B cell (primary cell): ENCODE measurements around the gene VSTM5. TPM values are rescaled to one million over a fixed set of nuclear protein-coding genes. Genes with fewer than 3 reads are reported as not detected.

Experiments used
- ATAC-seq: fragments of 200-7000 bp; cut with Tn5 transposase; one replicate; pipeline ENCODE4 v1.10.0; 2021; ENCODE audit warnings: low read depth, mild to moderate bottlenecking, moderate number of reproducible peaks, moderate library complexity
- CTCF ChIA-PET: fragments of 350-600 bp; sonication (Branson Sonifier 250); formaldehyde crosslinking; loops from one replicate; lab custom pipeline; 2021; ENCODE audit warnings: antibody characterized with exemption, inconsistent platforms; lab: Charles Lee
- POLR2A ChIA-PET: fragments of 350-600 bp; sonication (Branson Sonifier 250); formaldehyde crosslinking; loops from one replicate; lab custom pipeline; 2021; ENCODE audit warnings: antibody characterized with exemption; lab: Charles Lee
- DNase-seq: peaks from one replicate; pipeline ENCODE4 v3.0.0; 2013
- H2AFZ ChIP-seq: 2 replicates; pipeline ENCODE4 v1.6.1; 2012; ENCODE audit warnings: mild to moderate bottlenecking, low read depth, low read length; ENCODE audit not compliant: insufficient read depth, poor library complexity, severe bottlenecking
- H3K27ac ChIP-seq, 2 donors: 1 replicate in 1 of 2; 2 replicates in 1 of 2; pipeline ENCODE4 v1.5.1; 2012 to 2013; ENCODE audit warnings: low read length in 2 of 2, mild to moderate bottlenecking in 2 of 2, moderate library complexity in 1 of 2
- H3K27me3 ChIP-seq, 4 experiments: fragments of 200-600 bp in 1 of 4; sonication (generic) in 1 of 4; replicated peaks in 1 of 4; 1 replicate in 2 of 4; 2 replicates in 2 of 4; pipeline versions ENCODE4 v1.6.1 to v1.7.0; 2013 to 2016; ENCODE audit warnings: low read length in 3 of 4, mild to moderate bottlenecking in 2 of 4, mixed read lengths in 1 of 4, moderate library complexity in 1 of 4; ENCODE audit not compliant: insufficient read depth in 4 of 4, control insufficient read depth in 3 of 4; ENCODE audit errors: control extremely low read depth in 1 of 4
- H3K36me3 ChIP-seq, 2 experiments: replicated peaks in 1 of 2; 1 replicate in 1 of 2; 2 replicates in 1 of 2; pipeline versions ENCODE4 v1.6.1 to v1.7.1; 2013; ENCODE audit warnings: low read length in 1 of 2; ENCODE audit not compliant: insufficient read depth in 2 of 2, control insufficient read depth in 1 of 2; ENCODE audit errors: control extremely low read depth in 1 of 2, extremely low read depth in 1 of 2
- H3K4me1 ChIP-seq, 2 donors: fragments of 200-600 bp in 1 of 2; sonication (generic) in 1 of 2; 1 replicate in 1 of 2; 2 replicates in 1 of 2; pipeline versions ENCODE4 v1.5.1 to v1.6.1; 2013 to 2017; ENCODE audit warnings: low read length in 2 of 2; ENCODE audit not compliant: control insufficient read depth in 2 of 2, insufficient read depth in 2 of 2
- H3K4me2 ChIP-seq: replicated peaks from 2 replicates; pipeline ENCODE3; 2012; ENCODE audit warnings: mild to moderate bottlenecking, low read depth, low read length; ENCODE audit not compliant: poor library complexity, severe bottlenecking
- H3K4me3 ChIP-seq, 5 experiments: fragments of 200-600 bp in 1 of 5; sonication (generic) in 1 of 5; 1 replicate in 3 of 5; 2 replicates in 2 of 5; pipeline versions ENCODE4 v1.5.1 to v1.7.0; 2011 to 2016; ENCODE audit warnings: low read length in 4 of 5, mild to moderate bottlenecking in 4 of 5, low read depth in 2 of 5, control low read depth in 1 of 5, moderate library complexity in 1 of 5; ENCODE audit not compliant: insufficient read depth in 1 of 5; ENCODE audit errors: control extremely low read depth in 1 of 5, extremely low read depth in 1 of 5
- H3K79me2 ChIP-seq: fragments of 200-600 bp; sonication (generic); one replicate; pipeline ENCODE4 v1.6.0; 2016; ENCODE audit warnings: low read length; ENCODE audit not compliant: control insufficient read depth, insufficient read depth
- H3K9ac ChIP-seq: fragments of 200-600 bp; sonication (generic); 2 replicates; pipeline ENCODE4 v1.6.1; 2017; ENCODE audit warnings: mild to moderate bottlenecking, low read length, moderate library complexity
- H3K9me3 ChIP-seq, 3 donors: one replicate each; pipeline versions ENCODE4 v1.6.1 to v1.7.1; 2013; ENCODE audit warnings: low read length in 2 of 3; ENCODE audit not compliant: control insufficient read depth in 2 of 3, insufficient read depth in 1 of 3; ENCODE audit errors: control extremely low read depth in 1 of 3
- H4K20me1 ChIP-seq: 2 replicates; pipeline ENCODE4 v1.6.0; 2012; ENCODE audit warnings: mild to moderate bottlenecking, low read length; ENCODE audit not compliant: insufficient read depth, control insufficient read depth, poor library complexity, severe bottlenecking
- H3K27ac Mint-ChIP-seq: one replicate; pipeline ENCODE4 v1.8.0; 2021; ENCODE audit warnings: mixed read lengths
- H3K27me3 Mint-ChIP-seq: one replicate; pipeline ENCODE4 v1.8.0; 2021; ENCODE audit warnings: mixed read lengths
- H3K4me1 Mint-ChIP-seq: one replicate; pipeline ENCODE4 v1.8.0; 2021; ENCODE audit warnings: mixed read lengths
- H3K4me3 Mint-ChIP-seq: one replicate; pipeline ENCODE4 v1.8.0; 2021; ENCODE audit warnings: mixed read lengths
- H3K9me3 Mint-ChIP-seq: one replicate; pipeline ENCODE4 v1.8.0; 2022; ENCODE audit warnings: mixed read lengths; ENCODE audit not compliant: insufficient read depth
- EZH2 ChIP-seq: IDR thresholded peaks from 2 replicates; pipeline ENCODE4 v1.6.1; 2012; ENCODE audit warnings: borderline replicate concordance, low read depth, mild to moderate bottlenecking, moderate library complexity, low read length; ENCODE audit not compliant: insufficient read depth, poor library complexity, severe bottlenecking
- WGBS: methylation state at CpG from one replicate; pipeline ENCODE4 v1.1.5; 2013; ENCODE audit warnings: missing lambda C conversion rate; ENCODE audit not compliant: insufficient coverage; 5-methylcytosine and 5-hydroxymethylcytosine counted together
- intact Hi-C: fragments of 100-400 bp; cut with micrococcal nuclease; formaldehyde crosslinking; loops from one replicate; pipeline ENCODE4 v1.10.0; 2022
- polyA plus RNA-seq: library from polyadenylated mRNA; depleted of rRNA; stranded (reverse); fragments of >200 nt; gene quantifications from 2 replicates; pipeline ENCODE4 v1.2.3, GENCODE V29; 2012
- total RNA-seq, 2 donors: library from RNA; stranded (reverse); fragments of 120-200 nt in 1 of 2; gene quantifications; 1 replicate in 1 of 2; 2 replicates in 1 of 2; pipeline versions ENCODE4 v1.2.3 to v1.2.4, GENCODE V29; 2013 to 2022
- TF ChIP-seq, protein P1 (sequence below): fragments of 200-600 bp; IDR thresholded peaks from one replicate; pipeline ENCODE4 v1.8.0; 2022; ENCODE audit warnings: antibody characterized with exemption, mild to moderate bottlenecking

VSTM5 gene
- total and polyA plus RNA-seq, 2 donors (not counting 1 experiment from before 2014, with no cell fraction given), result not detected

DNA sequence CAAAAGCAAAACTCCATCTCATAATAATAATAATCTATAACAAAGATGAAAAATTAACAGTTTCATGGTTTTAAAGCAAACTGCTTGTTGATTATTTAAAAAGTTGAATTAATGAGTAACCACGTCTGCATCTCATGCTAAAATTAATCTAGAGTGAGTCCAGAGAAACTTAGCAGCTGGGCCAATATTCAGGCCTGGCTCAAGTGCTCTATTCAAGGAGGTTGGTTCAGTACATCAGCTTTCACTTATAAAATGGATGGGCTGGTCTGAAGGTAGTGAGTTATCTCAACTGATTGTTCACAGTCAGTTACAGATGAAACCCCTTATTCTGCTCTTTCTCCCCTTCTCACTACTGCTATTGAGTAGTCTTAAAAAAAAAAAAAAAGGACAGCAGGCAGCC is 23.1 kb downstream of the VSTM5 start:
- H3K36me3 ChIP-seq, result no peaks in the 10 kb centered on the region
- no peaks in the 10 kb centered on the region for H3K9me3 ChIP-seq
- WGBS, result 78% methylated on average over 1 of the region's 1 CpG
- DNase-seq, result no peak
- H3K4me3 Mint-ChIP-seq, result no peak overlapping the region
- no peak overlapping the region for H3K9ac ChIP-seq
- TF ChIP-seq EZH2, result no peak
- TF ChIP-seq, protein P1, sequence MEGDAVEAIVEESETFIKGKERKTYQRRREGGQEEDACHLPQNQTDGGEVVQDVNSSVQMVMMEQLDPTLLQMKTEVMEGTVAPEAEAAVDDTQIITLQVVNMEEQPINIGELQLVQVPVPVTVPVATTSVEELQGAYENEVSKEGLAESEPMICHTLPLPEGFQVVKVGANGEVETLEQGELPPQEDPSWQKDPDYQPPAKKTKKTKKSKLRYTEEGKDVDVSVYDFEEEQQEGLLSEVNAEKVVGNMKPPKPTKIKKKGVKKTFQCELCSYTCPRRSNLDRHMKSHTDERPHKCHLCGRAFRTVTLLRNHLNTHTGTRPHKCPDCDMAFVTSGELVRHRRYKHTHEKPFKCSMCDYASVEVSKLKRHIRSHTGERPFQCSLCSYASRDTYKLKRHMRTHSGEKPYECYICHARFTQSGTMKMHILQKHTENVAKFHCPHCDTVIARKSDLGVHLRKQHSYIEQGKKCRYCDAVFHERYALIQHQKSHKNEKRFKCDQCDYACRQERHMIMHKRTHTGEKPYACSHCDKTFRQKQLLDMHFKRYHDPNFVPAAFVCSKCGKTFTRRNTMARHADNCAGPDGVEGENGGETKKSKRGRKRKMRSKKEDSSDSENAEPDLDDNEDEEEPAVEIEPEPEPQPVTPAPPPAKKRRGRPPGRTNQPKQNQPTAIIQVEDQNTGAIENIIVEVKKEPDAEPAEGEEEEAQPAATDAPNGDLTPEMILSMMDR, result no peak
- no peaks in the 10 kb centered on the region for H3K4me1 ChIP-seq
- no peak for ATAC-seq
- no peak overlapping the region for H3K4me3 ChIP-seq
- no peak overlapping the region for H3K4me2 ChIP-seq
- no peaks in the 10 kb centered on the region for H3K79me2 ChIP-seq
- no peaks in the 10 kb centered on the region for H3K27me3 ChIP-seq
- no peak overlapping the region for H2AFZ ChIP-seq
- peaks cover 10% of the 10 kb centered on the region for H3K27me3 Mint-ChIP-seq
- H4K20me1 ChIP-seq, result no peaks in the 10 kb centered on the region
- intact Hi-C loops, result no loop called here
- CTCF ChIA-PET, result no interaction called here
- H3K27ac ChIP-seq, result no peak overlapping the region
- no peak overlapping the region for H3K27ac Mint-ChIP-seq
- H3K4me1 Mint-ChIP-seq, result no peaks in the 10 kb centered on the region
- POLR2A ChIA-PET, result no interaction called here
- no peaks in the 10 kb centered on the region for H3K9me3 Mint-ChIP-seq

DNA sequence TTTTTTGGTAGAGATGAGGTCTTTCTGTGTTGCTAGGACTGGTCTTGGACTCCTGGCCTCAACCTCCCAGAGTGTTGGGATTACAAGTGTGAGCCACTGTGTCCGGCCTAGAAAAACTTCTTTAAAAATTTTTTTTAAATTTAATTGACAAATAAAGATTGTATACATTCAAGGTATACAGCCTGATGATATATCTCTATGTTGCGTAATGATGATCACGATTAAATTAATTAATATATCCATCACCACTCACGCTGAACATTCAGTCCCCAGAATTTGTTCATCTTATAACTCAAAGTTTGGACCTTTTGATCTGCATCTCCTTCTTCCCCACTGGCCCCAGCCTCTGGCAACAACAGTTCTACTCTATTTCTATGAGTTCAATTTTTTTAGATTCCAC is 27.2 kb downstream of the VSTM5 start:
- intact Hi-C loops, result no loop called here
- Histone ChIP-seq H4K20me1 (no peaks in the 10 kb centered on the region), H3K9ac (no peak overlapping the region), H3K4me2 (no peak overlapping the region), H3K27ac (no peak overlapping the region), H3K79me2 (no peaks in the 10 kb centered on the region), H2AFZ (no peak overlapping the region), H3K4me1 (no peaks in the 10 kb centered on the region), H3K9me3 (no peaks in the 10 kb centered on the region), H3K36me3 (no peaks in the 10 kb centered on the region), H3K4me3 (no peak overlapping the region), H3K27me3 (no peaks in the 10 kb centered on the region)
- ATAC-seq, result no peak
- DNase-seq, result no peak
- Mint-ChIP-seq H3K9me3 (no peaks in the 10 kb centered on the region), H3K27ac (no peak overlapping the region), H3K4me1 (no peaks in the 10 kb centered on the region), H3K4me3 (no peak overlapping the region), H3K27me3 (peaks cover 5% of the 10 kb centered on the region)
- CTCF ChIA-PET, result no interaction called here
- TF ChIP-seq, protein P1, result no peak
- TF ChIP-seq EZH2, result no peak
- 100% methylated on average over 1 of the region's 4 CpGs for WGBS
- POLR2A ChIA-PET, result no interaction called here
